Cardiac fibroblast (primary cell): ENCODE measurements around the gene MCRIP2.
"Not testable (repeated sequence)": the region's sequence is repeated elsewhere in the genome, so short reads cannot be mapped to it uniquely, and the experiment has no call there.

ENCODE experiments used
- DNase-seq, 2 donors: peaks; one replicate each; pipeline versions ENCODE4 v3.0.0 to v3.0.0-alpha.2; 2010; ENCODE audit warnings: low read depth in 2 of 2
- H3K4me3 ChIP-seq, 2 donors: replicated peaks in 1 of 2; 1 replicate in 1 of 2; 2 replicates in 1 of 2; pipeline ENCODE4 v1.5.1; 2011; ENCODE audit warnings: low read depth in 2 of 2, low read length in 2 of 2, mild to moderate bottlenecking in 2 of 2, moderate library complexity in 1 of 2
- CTCF ChIP-seq: IDR thresholded peaks from one replicate; pipeline ENCODE4 v1.5.1; 2011; ENCODE audit warnings: low read depth, mild to moderate bottlenecking, low read length, inconsistent platforms

Gene MCRIP2

GRCh38 chr16:595942-596735, 45.5 kb upstream of the MCRIP2 start:
- no peak overlapping the region for H3K4me3 ChIP-seq
- TF ChIP-seq CTCF = no peak
- DNase-seq = no peak

GRCh38 chr16:596736-597060, 44.9 kb upstream of the MCRIP2 start:
- H3K4me3 ChIP-seq = no peak overlapping the region
- TF ChIP-seq CTCF = no peak
- DNase-seq = no peak

DNA sequence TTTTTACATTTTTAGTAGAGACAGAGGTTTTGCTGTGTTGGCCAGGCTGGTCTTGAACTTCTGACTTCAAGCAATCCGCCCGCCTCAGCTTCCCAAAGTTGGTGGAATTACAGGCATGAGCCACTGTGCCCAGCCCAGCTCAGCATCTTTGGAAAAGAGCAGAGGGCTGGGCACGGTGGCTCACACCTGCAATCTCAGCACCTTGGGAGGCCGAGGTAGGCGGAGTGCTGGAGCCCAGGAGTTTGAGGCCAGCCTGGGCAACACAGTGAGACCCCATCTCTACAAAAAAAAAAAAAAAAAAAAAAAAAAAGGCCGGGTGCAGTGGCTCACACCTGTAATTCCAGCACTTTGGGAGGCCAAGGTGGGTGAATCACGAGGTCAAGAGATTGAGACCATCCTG, 44.0 kb upstream of the MCRIP2 start:
- H3K4me3 ChIP-seq, DNase-seq: not testable (repeated sequence)

DNA sequence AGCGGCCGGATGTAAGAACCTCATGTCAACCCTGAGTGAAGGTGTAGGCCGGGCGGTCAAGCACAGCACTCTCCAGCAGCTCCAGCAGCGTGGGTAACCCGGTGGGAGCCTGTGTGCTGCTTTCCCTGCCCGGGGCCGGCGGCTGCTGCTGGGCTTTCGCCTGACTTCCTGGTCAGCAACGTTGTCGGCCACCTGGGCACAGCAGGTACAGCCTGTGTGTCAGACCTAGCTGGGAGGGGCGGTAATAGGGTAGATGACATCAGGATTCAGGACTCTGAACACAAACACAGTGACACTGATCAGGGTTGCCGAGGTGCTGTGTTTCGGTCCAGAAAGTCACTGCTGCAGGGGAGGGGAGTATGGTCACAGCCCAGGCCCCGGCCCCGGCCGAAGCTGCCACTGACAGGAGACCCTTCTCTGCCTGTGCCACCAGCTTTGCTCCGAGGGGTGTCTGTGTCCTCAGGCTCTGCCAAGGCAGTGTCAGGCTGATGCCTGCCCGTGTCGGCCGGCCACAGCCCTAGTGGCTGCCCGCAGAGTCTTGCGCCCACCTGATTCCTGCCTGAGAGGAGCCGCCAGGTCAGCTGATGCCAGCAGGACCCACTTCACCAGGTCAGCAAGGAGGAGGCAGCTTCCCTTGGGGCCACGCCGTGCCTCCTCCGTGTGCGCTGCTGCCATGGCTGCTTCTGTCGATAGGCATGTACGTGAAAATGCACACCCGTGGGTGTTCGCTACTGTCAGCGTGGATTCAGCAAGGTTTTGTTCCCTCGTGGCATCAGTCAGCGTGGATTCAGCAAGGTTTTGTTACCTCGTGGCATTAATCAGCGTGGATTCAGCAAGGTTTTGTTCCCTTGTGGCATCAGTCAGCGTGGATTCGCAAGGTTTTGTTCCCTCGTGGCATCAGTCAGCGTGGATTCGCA, 42.5 kb upstream of the MCRIP2 start:
- no peak for DNase-seq
- no peak overlapping the region for H3K4me3 ChIP-seq
- no peak for TF ChIP-seq CTCF

GRCh38 chr16:600781-601180, 40.8 kb upstream of the MCRIP2 start:
- H3K4me3 ChIP-seq = no peak overlapping the region
- peak; percentile 29 for TF ChIP-seq CTCF
- DNase-seq = peak; percentile 20 to 23

DNA sequence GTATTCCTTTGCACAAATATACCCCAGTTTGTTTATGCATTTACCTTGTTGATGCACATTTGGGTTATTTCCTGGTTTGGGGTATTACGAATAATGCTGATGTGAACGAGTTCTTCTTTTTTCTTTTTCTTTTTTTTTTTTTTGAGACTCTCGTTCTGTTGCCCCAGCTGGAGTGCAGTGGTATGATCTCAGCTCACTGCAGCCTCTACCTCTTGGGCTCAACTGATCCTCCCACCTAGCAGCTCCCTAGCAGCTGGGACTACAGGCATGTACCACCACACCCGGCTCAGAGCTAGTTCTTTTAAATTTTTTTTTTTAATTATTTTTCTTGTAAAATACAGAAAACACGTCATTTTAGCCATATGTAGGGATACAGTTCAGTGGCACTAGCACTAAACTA, 37.7 kb upstream of the MCRIP2 start:
- no peak for TF ChIP-seq CTCF
- DNase-seq = no peak
- no peak overlapping the region for H3K4me3 ChIP-seq

DNA sequence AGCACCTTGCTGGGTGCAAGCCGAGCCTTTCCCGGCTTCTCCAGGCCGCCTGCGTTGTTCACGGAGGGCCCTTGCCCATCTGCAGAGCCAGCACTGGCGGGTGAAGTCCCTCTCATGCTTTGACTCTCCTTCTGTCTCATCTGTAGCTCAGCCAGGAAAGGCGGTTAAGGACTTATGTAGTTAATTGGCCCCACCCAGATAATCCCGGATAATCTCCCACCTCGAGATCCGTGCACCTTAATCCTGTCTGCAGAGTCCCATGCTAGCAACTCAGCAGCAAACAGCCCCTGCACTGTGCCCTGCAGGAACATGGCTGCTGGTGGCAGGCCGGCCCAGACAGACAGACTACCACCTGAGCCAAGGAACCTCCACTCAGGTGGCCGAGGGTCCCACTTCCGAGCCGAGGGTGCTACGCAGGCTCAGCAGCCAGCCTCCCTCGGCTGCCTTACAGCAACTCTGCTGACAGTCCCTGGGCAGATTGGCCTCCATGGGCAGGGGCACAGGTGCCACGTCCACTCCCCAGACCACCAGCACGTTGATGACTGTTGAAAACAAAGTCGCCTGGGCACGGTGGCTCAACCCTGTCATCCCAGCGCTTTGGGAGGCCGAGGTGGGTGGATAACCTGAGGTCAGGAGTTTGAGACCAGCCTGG, 34.8 kb upstream of the MCRIP2 start:
- no peak for DNase-seq
- no peak for TF ChIP-seq CTCF
- H3K4me3 ChIP-seq = no peak overlapping the region
